ENCODE data around the gene GRM8.

DNA sequence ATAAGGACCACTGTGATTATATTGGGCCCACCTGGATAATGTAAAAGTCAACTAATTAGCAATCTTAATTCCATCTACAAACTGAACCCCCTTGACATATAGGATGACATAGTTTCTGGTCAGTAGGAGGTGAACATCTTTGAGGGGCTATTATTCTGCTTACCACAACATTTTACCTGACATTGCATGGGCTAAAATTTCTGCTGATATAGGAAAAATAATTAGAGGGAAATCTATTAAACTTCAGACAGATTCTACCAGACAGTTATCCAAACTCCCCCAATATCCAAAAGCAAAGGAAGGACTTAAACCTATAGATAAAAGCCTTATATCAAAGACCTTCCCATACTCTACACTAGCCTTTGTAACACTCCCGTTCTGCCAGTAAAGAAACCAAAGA lies 443.6 kb downstream of the GRM8 start:
- TF ChIP-seq, protein P1, sequence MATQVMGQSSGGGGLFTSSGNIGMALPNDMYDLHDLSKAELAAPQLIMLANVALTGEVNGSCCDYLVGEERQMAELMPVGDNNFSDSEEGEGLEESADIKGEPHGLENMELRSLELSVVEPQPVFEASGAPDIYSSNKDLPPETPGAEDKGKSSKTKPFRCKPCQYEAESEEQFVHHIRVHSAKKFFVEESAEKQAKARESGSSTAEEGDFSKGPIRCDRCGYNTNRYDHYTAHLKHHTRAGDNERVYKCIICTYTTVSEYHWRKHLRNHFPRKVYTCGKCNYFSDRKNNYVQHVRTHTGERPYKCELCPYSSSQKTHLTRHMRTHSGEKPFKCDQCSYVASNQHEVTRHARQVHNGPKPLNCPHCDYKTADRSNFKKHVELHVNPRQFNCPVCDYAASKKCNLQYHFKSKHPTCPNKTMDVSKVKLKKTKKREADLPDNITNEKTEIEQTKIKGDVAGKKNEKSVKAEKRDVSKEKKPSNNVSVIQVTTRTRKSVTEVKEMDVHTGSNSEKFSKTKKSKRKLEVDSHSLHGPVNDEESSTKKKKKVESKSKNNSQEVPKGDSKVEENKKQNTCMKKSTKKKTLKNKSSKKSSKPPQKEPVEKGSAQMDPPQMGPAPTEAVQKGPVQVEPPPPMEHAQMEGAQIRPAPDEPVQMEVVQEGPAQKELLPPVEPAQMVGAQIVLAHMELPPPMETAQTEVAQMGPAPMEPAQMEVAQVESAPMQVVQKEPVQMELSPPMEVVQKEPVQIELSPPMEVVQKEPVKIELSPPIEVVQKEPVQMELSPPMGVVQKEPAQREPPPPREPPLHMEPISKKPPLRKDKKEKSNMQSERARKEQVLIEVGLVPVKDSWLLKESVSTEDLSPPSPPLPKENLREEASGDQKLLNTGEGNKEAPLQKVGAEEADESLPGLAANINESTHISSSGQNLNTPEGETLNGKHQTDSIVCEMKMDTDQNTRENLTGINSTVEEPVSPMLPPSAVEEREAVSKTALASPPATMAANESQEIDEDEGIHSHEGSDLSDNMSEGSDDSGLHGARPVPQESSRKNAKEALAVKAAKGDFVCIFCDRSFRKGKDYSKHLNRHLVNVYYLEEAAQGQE (IDR thresholded peaks at IDR 0.05; ENCODE audit: insufficient read depth in 1 of 2, low read depth in 2 of 2, low read length in 1 of 2): no peak
- TF ChIP-seq POLR2AphosphoS5 (IDR thresholded peaks at IDR 0.05; ENCODE audit: low read depth, low read length): no peak
